Measurements from ENCODE around the gene ARL13B.
"Not testable (repeated sequence)": the region's sequence is repeated elsewhere in the genome, so short reads cannot be mapped to it uniquely, and the experiment has no call there.

The ARL13B gene

DNA sequence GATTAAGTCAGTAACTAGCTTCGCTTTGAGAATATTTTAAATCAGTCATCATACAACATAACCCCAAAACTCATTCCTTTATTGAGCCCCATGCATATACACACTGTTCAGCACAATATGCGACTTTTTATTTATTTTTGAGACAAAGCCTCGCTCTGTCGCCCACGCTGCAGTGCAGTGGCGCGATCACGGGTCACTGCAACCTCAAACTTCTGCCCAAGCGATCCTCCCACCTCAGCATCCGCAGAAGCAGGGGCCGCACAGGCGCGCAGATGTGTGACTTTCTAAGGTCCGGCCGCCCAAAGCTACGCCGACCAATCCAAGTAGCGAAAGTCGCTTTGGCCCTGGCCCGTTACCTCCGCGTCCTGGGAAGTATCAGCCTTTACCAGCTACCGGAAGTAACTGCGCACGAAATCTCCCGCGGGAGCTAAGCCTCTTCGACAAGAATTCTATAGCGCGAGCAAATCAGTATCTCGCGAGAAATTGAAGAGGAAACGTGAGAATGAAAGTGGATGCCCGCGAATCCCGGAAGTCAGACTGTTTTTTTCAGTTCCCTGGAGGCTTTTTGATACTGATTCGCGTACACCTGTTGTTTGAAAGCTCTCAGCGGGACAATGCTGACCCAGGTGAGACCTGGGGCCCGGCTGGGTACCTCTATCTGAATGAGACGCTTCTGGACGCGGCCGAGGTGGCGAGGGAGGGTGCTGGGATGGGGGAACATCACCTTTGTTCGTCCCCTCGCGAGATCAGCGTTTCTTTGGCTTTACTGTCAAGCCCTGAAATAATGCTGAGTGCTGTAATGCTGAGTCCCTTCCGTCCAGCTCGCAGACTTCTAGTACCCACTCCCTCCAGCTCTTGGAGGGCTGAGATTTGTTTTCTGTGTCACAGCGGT is 82.8 kb downstream of the ARL13B start, which contains the start of the genes DHFR2 and NSUN3:
TSS of gene DHFR2 (minus strand) at position 404 of the 892 bp plus-strand sequence. CDS start 1,405 bp downstream, outside the sequence.
TSS of gene NSUN3 (plus strand) at position 549 of the 892 bp plus-strand sequence. CDS start at position 615, 66 bp downstream.
- DNase-seq (ENCODE audit: low spot score) = peak; percentile 85

DNA sequence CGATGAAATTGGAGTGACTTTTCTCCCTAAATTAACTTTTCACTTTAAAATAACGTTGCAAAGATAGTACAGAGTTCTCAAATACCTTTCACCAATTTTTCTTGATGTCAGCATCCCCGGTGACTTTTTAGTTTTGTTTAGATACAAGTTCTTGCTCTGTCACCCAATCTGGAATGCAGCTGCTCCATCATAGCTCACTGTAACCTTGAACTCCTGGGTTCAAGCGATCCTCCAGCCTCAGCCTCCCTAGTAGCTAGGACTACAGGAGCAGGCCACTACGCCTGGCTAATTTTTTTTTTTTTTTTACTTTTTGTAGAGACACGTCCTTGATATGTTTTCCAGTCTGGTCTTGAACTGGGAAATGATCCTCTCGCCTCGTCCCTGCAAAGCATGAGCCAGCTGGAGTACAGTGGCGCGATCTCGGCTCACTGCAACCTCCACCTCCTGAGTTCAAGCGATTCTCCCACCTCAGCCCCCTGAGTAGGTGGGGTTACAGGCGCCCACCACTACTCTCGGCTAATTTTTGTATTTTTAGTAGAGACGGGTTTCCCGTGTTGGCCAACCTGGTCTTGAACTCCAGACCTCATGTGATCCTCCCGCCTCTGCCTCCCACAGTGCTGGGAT is 83.7 kb downstream of the ARL13B start:
- DNase-seq (ENCODE audit: low spot score) = no peak

DNA sequence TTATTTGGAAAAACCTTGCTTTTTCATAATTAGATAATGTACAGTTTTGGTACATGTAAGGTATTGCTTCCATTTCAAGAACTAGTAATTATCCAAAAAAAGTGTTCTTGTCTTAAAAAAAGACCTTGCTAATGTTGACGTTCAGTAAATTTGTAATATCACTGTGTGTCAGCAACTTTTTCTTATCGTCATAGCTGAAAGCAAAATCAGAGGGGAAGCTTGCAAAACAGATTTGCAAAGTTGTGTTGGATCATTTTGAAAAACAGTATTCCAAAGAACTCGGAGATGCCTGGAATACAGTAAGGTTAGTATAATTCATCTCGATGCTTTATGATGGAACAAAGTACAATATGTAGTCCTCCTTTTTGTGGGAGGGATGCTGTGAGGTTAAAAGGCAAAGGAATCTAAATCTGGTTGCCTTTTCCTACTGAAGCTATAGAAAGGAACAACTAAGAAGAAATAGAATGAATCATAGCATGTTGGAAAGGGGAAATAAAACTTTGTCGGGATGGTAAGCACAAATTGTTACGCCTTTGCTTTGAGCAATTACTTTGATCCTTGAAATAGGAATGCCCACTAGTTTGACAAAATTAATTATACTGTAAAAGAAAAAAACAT is 84.4 kb downstream of the ARL13B start:
- no peak for DNase-seq (ENCODE audit: low spot score)

DNA sequence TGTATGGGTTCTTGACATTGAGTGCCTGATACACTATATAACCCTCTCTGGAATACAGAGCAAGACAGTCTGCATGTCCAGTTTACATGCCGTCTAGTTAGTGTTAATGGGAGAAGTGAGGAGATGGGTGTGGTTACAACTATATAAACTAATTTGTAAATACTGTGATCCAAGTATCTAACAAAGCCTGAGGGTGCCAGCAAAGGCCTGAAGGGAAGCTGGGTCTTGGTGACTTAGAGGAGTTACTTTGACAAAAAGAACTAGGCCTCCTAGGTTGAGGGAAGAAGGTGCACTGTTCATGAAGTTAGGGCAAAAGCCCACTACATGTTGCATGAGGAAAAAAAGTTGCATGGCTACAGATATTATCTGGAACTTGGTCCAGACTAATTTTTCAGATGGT is 85.2 kb downstream of the ARL13B start:
- no peak for DNase-seq (ENCODE audit: low spot score)

DNA sequence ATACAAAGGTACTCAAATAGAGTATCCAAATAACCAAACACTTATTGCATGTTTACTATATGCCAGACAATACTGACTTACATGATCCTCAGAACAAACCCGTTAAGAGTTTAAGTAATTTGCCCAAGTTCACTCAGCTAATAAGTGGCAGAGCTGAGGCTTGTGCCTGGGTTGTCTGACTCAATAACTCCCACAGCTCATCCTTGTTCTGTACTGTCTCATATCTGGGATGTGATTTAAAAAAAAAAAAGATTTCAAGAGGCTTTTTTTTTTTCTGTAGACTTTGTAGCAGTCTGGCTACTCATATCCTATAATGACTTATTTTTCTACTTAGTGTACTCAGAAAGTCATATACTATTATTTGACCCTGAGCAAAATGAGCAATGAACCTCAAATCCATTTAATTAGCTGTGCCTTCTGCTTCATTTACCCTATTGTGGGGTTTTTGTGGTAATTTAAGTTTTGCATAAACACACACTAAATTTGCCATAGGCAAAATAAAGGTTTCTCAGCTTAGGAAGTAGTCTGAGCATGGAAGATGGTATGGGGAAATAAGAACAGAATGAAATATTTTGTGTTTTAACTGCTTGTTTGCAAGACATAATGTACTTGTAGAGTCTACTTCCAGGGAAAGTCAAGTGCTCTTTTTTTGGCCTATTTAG is 86.0 kb downstream of the ARL13B start:
- no peak for DNase-seq (ENCODE audit: low spot score)

DNA sequence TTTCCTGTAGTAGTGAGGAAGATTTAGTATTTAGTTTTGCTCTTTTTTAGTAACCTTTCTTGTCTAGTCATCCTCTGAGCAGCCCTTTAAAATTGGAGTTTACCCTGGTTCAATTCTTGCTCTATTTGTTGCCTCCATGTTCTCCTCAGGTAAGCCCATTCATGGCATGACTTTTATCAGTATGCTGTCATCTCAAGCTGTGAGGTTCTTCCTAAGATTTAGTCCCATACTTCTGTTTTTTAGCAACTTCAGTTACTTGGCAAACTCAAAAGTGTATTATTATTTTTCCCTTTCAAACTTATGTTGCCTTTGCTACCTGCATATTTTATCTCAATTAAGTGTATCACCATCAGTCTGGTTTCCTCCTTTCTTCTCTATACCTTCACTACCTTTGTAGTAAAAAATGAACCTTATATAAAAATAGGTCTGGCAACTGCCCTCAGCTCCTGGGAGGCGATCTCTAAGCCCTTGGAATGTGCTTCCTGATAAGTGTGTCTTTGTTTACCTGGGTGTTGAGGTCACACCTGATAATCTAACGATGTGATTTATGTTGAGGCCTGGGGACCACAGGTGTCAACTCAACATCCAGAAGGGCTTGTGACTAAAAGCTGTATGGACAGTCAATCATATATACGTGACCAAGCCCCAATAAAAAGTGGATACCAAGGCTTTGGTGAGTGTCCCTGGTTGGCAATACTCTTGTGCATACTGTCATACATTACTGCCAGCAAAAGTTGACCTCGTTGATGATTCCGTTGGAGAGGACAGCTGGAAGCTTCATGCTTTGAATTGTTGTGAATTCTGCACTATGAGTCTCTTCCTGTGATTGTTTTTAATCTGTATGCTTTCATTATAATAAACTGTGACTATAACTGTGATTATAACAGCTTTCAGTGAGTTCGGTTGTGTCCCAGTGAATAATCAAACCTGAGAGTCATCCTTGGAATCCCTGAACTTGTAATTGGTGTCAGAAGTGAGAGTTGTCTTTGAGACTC is 86.8 kb downstream of the ARL13B start:
- DNase-seq (ENCODE audit: low spot score) = no peak

DNA sequence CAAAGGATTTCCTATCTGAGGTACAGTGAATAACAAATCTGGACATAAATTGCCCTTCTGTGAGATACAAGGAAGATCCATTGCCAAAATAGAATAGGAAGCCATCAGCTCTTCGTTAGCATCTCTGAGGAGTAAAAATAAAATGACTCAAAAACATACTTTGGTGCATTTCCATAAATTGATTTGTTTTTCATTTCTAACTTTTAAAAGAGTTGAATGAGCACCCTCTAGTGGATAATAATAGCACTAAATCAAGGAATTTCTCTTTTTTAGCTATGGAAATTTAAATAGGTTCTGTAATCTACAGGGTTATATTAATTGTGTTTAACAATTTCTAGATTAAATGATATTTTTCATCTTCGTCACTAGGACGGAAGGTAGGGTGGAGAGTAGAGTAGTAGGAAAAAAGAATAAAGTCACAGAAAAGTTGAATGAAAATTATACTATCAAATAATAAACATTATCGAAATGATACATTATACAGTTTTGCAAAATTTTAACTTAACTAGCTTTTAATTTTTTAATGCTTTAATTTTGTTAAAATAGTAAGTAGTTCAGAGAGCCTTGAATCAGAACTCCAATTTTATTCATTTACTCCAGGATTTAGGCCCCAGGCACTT is 89.3 kb downstream of the ARL13B start:
- no peak for DNase-seq (ENCODE audit: low spot score)

DNA sequence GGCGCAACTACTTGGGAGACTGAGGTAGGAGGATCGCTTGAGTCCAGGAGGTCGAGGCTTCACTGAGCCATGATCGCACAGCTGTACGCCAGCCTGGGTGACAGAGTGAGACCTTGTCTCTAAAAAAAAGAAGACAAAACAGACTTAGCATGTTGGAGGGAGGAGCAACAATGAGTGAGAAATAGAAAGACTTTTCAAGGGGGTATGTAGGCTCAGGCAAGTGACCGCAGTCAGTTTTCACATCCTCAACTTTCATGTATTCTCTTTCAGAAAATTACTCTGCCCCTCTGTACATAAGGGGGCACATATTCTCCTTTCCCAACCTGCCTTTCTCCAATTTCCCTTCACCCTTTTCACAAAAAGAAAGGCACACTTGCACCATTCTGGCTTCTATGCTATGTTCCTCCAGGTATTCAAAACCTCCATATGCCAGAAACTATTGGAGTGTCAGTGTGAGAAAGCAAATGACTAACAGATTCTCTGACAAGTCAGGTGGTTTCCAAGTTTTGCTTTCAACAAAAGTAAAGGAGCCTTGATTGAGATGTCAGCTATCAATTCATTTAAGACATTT is 90.5 kb downstream of the ARL13B start:
- no peak for DNase-seq (ENCODE audit: low spot score)

DNA sequence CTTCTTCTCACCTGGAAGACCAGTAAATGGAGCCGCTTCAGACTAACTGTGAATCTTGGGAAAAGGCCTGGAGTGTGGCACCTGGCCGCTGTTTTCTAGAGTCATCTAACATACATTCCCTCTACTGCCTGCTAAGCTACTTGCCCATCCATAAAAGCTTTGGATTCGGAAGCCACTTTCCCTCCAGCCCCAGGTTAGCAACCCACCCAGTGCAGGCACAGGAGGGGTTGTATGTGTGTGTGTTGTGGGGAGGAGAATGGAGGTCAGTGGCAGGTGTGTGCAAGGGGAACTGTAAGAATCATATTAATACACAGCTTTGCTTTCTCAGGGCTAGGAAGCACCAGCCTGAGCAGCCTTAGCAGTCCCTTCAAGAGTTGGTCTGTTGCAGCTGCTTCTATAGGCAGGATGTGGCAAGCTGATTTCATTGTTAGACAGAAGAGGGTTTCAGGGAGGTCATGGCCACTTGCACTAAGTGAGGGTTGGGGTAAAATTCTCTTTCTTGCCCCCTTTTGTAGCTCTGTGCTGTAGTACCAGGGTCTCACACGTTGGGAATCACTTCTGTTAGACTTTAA is 91.8 kb downstream of the ARL13B start:
- DNase-seq (ENCODE audit: low spot score) = no peak

DNA sequence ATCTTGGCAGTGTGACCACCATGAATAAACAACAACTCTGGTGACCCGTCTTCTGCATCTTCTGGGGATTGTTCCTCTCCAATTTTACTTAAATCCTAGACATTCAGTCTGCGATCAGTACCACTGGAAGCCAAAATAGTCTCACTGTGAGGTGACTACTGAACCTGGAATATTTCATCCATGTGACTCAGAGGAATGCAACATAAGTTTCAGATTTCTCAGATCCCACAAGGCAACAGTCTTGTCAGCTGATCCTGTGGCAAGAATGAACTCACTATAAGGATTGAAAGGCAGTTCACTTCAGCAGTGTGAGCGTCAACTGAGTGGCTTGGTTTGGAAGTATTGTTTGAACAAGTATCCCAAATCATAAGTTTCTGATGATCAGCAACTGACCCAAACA is 96.1 kb downstream of the ARL13B start:
- no peak for DNase-seq (ENCODE audit: low spot score)

DNA sequence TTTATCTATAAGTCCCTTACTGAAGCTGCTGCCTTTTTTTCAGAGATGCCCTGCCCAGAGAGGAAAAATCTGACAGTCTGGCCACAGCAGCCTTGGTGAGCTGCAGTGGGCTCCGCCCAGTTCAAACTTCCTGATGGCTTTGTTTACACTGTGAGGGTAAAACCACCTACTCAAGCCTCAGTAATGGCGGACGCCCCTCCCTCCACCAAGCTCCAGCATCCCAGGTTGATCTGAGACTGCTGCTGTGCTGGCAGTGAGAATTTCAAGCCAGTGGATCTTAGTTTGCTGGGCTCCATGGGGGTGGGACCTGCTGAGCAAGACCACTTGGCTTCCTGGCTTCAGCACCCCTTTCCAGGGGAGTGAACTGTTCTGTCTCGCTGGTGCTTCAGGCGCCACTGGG is 100.6 kb downstream of the ARL13B start:
- DNase-seq (ENCODE audit: low spot score) = not testable (repeated sequence)

DNA sequence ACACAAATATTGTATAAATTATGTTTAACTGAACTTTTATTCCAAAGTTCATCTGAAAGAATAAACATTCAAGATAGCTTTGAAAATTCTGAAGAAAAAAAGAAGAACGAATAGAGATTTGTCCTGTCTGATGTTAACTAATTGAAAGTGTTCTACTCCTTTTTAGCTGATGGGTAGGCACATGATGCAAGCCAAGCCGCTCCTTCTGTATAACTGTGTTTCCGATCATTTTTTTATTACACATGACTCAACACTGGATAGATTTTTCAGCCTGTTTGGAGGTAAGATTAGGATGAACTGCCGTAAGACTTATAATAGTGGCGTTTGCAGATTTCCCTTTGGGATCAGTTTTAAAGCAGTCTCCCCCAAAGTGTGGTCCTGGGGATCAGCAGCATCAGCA is 101.9 kb downstream of the ARL13B start:
- DNase-seq (ENCODE audit: low spot score) = no peak

DNA sequence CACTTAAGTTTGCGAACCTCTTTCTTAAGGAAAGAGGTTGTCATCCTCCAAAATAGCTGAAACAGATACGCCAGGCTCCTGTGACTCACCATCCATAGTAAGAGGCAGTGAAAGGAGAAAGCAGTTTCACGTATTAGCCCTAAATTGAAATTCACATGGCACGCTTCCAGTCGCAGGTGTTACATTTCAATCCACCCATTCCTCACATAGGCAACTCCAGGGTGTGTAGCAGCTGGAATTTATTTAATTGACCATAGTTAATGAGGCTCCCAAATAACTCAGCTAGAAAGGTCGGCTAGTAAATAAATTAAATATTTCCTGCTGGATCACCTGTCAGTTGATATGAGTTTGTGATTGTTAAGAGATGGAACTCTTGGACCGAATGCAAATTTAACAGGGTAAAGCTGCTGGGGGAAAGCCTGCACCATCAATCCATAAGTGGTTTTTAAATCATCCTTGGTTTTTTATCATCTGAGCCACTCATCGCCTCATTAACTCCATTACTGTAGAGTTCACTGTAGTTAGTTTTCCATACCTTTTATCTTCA is 102.5 kb downstream of the ARL13B start:
- no peak for DNase-seq (ENCODE audit: low spot score)

DNA sequence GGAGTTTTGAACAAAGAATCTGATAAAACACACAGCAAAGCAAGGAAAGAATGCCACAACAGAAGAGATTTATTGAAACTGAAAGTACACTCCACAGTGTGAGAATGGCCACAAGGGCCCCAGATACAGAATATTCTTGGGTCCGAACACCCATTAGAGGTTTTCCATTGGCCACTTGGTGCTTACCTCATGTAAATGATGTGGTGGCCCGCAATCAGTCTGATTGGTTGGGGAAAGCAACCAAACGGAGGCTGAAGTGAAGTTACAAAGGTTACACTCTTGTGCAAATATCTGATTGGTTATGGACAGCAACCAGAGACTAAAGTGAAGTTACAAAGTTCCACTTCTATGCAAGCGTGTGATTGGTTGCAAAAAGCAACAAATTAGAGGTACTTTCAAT is 103.3 kb downstream of the ARL13B start:
- DNase-seq (ENCODE audit: low spot score) = no peak

DNA sequence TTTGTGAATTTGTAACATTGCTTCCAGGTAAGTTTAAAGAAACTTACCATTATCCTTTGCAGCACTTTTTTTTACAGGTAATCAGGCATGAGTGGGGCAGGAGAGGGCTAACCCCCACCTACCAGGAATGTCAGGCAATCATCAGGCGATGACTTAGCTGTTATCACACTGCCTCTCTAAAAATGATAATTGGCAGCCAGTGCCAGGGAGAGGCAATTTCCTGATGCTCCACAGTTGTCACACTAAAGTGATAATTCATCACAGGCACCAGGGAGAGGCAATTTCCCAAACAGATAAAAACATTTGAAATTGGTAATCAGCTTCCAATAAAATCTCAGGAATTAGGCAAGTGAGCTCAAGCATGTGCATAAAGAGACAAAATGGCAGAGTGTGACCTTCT is 109.2 kb downstream of the ARL13B start:
- no peak for DNase-seq (ENCODE audit: low spot score)

DNA sequence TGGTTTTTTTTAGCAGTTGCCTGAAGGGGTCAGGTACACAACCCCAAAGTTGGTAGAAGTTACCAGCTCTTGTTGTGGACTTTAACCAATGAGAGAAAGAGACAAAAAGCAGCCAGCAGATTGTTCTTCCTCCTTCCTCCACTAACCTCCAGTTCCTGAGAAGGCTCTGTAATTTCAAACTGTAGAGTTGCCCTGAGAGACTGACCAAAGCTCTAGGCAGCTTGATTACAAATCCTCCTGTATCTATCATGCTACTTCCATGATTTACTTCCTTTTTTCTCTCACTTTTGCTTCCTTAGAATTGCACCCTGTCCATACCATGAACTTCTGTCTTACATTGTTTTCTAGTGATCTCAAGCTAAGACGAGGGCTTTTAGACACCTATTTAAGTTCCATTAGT is 112.1 kb downstream of the ARL13B start:
- DNase-seq (ENCODE audit: low spot score) = no peak

DNA sequence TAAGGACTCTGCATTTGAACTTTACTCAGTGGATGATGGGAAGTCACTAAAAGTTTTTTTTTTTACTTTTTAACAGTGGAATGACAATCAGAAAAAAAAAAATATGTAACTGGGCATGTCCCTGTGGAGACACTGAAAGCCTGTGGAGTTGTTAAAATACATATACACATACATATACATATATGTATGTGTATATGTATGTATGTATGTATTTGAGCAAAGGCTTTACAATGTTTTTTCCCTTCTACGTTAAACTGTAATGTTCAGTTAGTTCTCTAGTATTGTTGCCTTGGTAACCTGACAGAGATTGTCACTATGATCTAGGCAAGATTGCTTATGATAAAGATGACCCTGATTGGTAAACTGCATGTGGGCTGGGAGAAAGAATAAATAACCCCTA is 113.2 kb downstream of the ARL13B start:
- no peak for DNase-seq (ENCODE audit: low spot score)

DNA sequence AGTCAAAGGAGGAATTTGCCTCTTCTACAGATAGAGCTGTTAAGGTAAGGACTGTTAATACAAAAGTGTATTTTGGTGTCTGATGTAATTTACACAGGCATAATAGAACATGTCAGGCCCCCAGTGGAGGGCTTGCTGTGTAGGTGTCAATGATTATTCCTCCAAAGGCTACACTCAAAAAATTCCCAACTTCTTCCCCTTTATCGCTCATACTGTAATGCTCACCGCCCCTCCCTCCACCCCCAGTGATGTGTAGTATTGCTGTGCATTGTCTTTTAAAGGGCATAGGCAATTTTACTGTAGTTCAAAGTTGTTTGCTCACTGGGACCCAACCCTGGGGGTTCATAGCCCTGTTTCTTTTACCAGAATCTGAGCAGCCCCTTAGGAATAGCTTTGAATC is 115.2 kb downstream of the ARL13B start:
- DNase-seq (ENCODE audit: low spot score) = no peak

DNA sequence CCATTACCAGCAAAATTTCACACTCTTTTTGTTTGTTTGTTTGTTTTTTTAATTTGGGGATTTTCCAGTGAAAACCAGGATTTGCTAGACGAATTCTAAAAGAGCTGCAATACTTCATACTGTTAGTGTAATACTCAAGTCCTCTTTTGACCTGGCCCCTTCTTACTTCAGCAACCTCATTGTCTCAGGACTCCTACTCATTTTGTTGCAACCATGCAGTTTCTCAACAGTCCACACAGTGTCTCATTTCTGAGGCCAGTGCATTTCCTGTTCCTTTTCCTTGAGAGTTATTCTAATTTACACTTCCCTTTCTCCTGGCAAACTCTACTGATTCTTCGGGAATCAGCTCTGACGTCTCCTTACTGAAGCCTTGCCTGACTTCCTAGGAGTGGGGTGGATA is 118.5 kb downstream of the ARL13B start:
- DNase-seq (ENCODE audit: low spot score) = no peak

DNA sequence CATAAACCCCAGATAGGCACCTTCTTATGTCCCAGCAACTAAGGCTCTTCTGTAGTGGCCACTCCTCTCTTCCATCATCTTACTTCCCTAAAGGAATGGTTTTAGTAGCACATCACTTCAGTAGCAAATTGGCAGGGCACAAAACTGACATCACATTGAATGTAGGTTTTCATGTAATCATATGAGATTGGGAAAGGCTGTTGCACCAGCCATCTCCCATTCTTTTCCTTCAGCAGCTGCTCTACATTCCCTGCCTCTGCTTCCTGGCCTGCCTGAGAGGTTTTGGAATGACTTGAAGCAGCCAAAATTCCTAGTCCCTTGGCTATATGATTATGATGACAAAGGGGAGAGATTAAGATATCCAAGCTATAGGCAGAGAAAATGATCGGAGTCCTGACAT is 119.4 kb downstream of the ARL13B start:
- no peak for DNase-seq (ENCODE audit: low spot score)
